HTERT RPE-1 (cell line): ENCODE data around the gene IL15.
"Not testable (repeated sequence)": the region's sequence is repeated elsewhere in the genome, so short reads cannot be mapped to it uniquely, and the experiment has no call there.

ENCODE experiments used
- in situ Hi-C: fragments of 300-500 bp; cut with MboI; formaldehyde crosslinking; loops from 4 replicates; pipeline ENCODE4 v1.14.3; 2020; ENCODE audit warnings: low sequenced_read_pairs

The IL15 gene

DNA sequence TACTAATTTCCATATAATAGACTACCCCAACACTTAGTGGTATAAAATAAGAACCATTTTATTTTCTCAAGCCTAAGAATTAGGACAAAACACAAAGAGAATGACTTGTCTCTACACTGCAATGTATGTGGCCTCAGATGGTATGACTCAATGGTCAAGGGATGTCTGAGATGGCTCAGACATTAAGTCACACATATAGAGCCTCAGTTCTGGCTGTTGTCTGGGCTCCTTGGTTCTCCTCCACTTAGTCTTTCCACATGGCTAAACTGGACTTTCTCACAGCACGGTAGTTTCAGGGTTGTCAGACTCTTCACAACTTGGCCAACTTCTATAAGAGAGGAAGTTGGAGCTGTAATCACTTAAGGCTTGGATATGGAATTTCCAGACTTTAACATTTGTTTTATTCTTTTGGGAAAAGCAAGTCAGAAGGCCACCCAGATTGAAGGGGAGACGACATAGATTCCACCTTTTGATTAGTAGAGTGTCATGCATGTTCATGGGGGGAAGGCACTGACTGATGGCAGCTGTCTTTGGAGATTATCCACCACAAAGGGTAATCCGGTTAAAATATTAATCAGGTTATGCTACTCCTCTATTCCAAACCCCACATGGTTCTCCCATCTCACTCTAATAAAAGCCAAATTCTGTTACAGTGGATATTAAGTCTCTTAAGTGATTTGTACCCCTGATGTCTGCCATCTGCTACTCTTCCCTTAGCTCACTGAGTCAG is 9.4 kb downstream of the IL15 start:
- in situ Hi-C loops: no loop called here

DNA sequence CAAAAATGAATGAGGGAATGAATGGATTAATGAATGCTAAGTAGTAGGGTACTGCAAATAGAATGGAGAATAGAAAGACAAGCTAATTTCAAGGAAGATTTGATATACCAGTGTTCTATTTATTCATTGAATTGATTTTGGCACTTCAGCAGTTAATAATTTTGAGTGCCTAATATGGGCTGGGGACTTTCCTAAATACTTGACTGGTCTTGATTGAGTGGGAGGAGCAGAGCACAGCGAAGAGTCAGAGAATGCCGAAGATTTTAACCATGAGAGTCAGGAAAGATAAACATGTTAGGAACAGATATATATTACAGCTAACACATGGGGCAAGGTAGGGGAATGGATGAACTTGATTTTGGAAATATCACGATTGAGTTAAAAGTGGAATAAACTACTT is 10.6 kb downstream of the IL15 start:
- in situ Hi-C loops: no loop called here

DNA sequence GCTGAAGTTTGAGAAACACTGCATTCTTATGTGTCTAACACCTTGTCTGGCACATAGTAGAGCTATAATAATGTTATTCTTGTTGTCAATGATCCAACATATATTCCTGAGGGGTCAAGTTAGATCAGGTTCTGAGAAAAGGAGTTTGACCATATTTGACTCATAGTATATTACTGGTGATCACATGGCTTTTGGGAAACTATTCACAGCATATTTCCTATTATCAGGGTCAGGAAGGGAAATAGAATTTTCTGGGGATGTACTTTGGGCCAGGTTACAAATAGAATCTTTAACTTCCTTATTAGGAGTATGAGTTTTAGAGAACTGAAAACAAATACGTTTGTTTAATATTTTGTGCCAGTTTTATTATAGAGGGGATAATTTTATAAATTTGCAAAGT is 11.6 kb downstream of the IL15 start:
- in situ Hi-C loops: no loop called here

DNA sequence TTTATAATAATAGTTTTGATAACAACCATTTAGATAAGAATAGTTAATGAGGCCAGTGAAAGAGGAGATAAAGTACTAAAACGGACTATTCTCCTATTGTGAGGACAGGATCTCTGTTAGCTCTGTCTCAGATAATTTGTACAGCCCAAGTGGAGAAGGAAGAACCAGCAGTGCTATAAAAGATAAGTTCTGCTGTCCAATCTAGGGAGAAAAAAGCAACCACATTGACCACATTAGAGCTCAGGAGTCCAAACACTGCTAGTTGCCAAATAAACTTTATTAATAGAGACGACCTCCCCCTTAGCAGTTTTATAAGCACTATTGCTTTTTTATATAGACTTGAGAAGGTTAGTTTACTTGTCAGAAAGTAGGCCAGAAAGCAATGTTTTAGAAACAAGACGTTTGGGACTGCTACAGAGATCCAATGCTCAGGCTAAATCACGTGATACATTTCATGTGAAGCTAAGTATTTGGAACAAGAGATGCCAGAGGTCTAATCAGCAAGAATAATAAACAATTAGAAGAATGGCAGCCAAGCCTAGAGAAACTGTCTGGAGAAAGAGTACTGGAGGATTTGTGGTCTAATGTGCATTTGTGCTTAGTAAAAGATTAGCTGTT is 15.9 kb downstream of the IL15 start:
- in situ Hi-C loops: no loop called here

DNA sequence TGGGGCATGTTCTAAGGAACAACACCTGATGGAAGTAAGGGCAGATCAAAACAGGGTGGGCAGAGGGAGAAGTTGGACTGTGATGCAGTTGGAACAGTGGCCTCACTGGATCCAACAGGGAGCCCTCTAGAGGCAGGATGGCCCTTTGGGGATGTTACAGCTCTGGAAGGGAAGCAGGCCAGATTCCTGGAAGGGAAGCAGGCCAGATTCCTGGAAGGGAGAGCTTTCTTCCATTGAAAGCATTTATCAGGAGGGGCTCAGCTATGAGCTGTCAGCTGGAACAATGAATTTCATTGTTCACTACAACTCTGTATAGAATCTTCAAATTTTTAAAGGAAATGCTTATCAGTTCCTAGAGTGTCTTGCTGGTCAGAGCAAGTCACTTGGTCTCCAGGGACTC is 17.7 kb downstream of the IL15 start:
- in situ Hi-C loops: no loop called here

DNA sequence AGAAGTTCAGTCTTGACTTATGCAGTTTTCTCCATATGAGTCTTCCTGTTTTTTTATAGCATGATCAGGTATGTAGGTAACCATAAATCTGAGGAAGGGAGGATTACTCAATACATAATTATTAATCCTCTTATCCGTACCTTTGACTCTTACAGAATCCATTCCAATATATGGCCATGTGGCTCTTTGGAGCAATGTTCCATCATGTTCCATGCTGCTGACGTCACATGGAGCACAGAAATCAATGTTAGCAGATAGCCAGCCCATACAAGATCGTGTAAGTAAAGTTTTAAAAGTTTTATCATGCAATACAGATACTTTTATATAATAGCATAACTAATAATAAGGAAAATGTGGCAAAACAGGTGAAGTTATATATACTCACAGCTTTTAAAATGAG is 19.6 kb downstream of the IL15 start:
- in situ Hi-C loops: no loop called here

DNA sequence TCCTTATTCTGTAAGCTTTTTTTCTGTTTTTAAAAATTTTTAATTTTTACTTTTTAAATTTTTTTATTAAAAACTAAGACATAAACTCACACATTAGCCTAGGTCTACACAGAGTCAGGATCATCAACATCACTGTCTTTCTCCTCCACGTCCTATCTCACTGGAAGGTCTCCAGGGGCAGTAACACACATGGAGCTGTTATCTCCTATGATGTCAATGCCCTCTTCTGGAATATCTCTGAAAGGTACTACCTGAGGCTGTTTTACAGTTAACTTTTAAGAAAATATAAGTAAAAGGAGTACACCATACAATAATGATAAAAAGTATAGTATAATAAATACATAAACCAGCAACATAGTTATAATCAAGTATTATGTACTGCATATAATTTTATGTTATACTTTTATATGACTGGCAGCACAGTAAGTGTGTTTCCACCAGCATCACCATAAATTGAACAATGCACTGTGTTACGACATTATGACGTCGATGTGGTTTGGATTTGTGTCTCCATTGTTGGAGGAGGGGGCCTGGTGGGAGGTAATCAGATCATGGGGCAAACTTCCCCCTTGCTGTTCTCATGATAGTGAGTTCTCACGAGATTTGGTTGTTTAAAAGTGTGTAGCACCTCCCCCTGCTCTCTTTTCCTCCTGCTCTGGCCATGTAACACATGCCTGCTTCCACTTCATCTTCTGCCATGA is 21.3 kb downstream of the IL15 start:
- in situ Hi-C loops: no loop called here

DNA sequence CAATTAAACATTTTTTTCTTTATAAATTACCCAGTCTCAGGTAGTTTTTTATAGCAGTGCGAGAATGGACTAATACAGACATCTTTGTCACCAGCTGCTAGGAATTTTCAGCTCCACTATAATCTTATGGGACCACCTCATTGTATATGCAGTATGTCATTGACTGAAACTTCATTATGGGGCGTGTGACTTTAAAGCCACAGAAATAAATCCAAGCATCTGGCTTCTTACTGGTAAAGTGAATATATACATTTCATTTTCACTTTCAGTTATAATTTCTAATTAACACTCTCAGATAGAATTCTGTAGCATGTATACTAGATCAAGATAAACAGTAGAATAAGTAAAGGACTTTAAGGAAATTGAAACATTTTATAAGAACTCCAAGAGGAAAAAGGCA is 21.9 kb downstream of the IL15 start:
- in situ Hi-C loops: no loop called here

DNA sequence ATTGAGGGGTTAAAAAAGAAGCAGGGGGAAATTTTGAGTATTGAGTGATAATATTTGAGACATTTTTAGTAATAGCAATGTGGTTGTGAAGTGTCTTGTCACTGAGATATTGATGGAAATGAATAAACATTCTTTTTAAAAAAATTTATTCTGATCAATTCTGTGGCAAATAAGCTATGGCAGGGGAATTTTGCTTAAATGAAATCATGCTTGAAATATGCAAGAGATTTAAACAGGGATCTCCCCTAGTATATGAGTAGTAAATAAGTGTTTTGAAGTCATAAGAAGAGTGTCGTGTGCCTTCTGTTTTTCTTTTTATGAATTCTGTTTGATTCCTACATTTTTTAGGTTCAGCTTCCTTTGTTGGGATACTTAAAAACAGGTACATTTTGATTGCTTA is 23.2 kb downstream of the IL15 start:
- in situ Hi-C loops: no loop called here

DNA sequence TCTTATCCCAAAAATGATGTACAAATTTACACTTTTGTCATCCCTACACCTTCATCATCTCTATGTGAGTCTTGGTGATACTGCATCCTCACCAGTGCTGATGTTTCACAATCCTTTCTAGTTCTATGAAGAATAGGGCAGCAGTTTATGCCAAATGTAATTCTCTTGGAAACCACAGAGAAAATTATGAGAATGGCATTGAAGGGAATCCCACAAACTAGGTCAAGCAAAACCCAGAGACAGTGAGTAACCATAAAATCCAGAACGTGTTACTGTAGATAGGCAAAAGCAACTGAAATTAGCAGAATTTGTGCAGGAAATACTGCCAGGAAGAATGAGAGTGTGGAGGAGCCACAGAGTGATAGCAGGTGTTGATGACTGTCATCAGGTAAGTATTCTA is 24.5 kb downstream of the IL15 start:
- in situ Hi-C loops: no loop called here

DNA sequence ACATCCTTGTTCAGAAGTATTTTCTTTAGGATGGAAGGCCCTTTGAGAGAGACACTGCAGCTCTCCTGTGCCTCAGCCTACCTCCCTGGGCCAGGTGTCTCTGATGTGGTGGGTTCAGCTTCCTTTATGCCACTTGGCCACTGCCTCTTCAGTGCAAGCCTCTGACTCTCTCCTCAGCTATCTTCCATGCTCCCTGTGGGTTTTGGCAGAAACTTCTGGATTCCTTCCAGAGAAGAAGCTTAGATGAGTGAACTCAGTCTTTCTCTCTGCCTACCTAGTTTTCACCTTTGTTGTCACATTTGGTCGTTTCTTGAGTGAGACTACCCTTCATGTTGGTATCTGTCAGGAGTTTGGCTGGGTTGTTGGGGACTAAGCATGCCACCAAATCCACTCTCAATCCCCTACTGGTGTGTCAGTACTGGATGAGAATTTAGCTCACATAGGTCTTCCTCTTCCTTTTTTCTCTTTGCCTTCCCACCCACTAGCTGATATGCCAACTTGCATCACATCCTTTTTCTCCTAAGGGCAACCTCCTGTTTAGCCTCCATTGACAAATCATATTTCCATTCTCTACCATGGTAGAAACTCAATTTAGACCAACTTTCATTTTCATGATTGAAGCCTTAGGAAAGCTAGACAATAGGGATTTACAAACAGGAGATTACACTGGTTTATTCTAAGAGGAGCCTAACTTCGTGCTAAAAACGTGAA is 32.0 kb downstream of the IL15 start:
- in situ Hi-C loops: no loop called here

DNA sequence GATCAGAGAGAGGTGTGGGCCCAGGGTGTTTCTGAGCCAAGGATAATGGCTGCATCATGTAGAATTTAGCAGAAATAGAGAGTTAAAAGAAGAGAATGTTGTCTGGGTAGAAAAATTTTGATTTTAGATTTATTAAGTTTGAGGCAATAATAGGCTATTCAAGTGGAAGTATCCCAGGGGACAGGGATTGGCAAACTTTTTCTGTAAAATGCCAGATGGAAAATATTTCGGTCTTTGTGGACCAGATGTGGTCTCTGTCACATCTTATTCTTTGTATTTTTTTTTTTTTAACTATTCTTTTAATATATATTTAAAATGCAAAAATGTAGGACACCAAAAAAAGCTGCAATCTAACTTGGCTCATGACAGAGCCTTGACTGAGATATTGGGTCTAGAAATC is 33.1 kb downstream of the IL15 start:
- in situ Hi-C loops: no loop called here

DNA sequence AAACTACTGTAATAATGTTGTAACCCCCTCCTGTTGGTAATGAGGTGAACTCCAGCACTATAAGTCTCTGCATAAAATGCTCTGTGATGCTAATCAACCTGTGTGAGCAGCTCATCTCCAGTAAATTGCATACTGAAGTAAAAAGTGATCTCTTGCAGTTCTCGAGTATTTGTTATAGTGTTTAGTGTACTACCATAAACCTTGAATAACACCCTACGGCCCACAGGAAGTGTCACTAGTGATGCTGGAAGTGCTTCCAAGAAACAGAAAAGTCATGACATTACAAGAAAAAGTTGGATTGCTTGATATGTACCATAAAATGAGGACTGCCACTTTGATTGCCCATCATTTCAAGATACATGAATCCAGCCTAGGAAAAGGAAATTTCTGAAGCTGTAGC is 39.0 kb downstream of the IL15 start:
- in situ Hi-C loops: no loop called here

DNA sequence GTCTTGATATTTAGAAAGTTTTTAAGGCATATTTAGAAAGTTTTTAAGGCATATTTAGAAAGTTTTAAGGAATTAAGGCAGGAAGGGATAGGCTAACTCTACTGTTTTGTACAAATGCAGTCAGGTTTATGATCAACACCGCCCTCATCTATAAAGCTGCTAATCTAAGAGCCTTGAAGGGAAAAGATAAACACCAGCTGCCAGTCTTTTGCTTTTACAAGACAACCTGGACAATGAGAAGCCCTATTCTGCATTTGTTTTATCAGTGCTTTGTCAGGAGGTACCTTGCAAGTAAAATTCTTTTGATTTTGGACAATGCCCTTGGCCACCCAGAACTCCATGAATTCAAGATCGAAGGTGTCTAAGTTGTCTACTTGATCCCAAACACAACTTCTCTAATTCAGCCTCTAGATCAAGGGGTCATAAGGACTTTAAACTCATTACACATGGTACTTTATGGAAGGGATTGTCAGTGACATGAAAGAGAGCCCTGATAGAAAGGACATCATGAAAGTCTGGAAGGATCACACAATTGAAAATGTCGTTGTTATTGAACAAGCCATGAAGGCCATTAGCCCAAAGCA is 39.8 kb downstream of the IL15 start:
- in situ Hi-C loops: no loop called here

DNA sequence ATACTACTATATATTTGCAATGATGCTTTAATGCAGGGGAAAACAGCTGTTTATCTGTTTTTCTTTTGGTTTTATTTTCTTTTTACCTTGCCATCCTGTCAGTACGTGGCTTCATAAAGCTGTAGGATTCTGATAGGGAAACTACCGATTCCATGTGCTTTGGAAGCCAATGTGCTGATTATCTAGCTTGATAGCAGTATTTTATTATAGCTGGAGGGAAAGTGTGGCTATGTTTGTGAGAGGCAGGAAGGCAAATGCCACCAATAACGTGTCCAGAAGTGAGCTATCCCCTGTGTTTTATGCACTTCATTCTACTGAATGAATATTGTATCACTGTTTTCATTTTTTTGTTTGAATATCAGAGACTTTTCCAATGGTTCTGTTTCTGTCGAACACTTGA is 43.7 kb downstream of the IL15 start:
- in situ Hi-C loops: no loop called here

DNA sequence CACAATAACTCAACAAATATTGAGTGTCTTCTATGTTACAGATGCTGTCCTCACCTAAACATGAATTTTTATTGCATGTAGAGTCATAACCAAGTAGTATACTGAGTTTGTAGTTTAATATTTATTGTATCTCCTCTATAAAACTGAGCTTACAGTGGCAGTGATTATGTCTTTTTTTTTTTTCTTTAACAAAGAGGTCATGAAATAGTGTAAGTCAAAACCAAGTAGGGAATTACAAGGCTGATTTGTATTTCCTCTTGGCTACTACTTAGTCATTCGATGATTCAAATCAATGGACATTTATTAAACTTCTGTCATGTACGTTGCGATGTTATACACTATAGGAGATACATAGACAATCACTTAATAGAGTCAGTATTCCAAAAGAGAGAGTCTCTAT is 48.4 kb downstream of the IL15 start:
- in situ Hi-C loops: no loop called here

DNA sequence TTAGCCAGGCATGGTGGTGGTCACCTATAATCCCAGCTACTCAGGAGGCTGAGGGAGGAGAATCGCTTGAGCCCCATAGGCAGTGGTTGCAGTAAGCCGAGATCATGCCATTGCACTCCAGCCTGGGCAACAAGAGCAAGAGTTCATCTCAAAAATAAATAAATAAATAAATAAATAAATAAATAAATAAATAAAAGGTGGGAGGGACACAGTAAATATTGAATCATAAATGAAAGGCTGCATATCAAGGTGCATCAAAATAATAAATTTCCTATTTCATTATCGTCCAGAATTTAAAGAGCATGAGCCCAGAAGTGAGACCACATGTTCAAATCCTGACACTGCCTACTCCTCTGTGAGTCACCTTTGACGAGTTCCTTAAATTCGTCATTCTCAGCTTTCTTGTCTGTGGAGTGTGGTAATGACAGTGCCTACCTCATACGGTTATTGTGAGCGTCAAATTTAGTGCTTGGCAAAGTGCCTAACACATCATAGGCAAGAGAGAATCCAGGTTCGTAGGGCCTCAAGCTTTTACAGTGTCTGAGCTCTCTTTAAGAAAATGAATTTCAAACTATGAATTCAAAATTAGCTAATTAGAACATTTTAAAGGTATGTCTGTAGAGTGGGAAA is 49.9 kb downstream of the IL15 start:
- in situ Hi-C loops: no loop called here

DNA sequence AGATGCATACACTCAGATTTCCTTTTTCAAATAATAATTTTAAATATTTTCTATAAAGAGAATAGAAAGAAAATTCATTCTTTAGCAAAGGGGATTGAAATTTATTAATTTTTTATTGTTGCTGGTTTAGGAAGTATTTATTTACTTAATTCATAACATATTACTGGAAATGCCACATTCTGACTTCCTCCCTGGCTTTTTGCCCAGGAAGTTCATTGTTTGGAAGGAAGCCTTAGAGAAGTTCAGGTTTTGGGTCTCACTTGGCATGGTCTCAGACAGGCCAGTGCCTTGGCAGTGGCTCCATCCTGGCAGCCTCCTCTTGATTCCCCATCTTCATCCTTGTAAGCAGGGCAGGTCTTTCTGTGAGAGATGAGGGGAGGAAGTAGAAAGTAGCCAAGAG is 50.5 kb downstream of the IL15 start:
- in situ Hi-C loops: no loop called here

DNA sequence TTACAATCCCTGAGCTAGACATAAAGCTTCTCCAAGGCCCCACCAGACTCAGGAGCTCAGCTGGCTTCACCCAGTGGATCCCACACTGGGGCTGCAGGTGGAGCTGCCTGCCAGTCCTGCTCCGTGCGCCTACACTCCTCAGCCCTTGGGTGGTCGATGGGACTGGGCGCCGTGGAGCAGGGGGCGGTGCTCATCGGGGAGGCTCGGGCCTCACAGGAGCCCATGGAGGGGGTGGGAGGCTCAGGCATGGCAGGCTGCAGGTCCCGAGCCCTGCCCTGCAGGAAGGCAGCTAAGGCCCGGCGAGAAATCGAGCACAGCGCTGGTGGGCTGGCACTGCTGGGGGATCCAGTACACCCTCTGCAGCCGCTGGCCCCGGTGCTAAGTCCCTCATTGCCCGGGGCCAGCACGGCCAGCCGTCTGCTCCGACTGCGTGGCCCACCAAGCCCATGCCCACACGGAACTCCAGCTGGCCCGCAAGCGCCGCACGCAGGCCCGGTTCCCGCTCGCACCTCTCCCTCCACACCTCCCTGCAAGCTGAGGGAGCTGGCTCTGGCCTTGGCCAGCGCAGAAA is 53.4 kb downstream of the IL15 start:
- in situ Hi-C loops: not testable (repeated sequence)

DNA sequence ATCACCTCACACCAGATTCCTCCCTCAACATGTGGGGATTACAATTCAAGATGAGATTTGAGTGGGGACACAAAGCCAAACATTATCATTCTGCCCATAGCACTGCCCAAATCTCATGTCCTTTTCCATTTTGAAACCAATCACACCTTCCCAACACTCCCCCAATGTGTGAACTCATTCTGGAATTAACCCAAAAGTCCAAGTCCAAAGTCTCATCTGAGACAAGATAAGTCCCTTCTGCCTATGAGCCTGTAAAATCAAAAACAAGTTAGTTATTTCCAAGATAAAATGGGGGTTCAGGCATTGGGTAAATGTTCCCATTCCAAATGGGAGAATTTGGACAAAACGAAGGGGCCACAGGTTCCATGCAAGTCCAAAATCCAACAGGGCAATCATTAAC is 54.9 kb downstream of the IL15 start:
- in situ Hi-C loops: not testable (repeated sequence)

DNA sequence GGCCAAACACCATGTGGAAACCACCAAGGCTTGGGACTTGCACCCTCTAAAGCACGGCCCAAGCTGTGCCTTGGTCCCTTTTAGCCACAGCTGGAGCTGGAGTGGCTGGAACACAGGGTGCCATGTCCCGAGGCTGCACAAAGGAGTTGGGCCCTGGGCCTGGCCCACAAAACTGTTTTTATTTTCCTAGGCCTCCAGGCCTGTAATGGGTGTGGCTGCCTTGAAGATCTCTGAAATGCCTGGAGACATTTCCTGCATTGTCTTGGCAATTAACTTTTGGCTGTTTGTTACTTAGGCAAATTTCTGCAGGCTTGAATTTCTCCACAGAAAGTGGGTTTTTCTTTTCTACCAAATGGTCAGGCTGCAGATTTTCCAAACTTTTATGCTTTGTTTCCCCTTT is 55.7 kb downstream of the IL15 start:
- in situ Hi-C loops: no loop called here
